Large intestine (tissue), 3 donors: Measurements from ENCODE around the gene ROR1. TPM values are rescaled to one million over a fixed set of nuclear protein-coding genes. Genes with fewer than 3 reads are reported as not detected.
"Not testable (repeated sequence)": the region's sequence is repeated elsewhere in the genome, so short reads cannot be mapped to it uniquely, and the experiment has no call there.

Experiments used
- DNase-seq, 2 donors: peaks; one replicate each; pipeline versions ENCODE4 v3.0.0 to v3.0.0-alpha.2; 2013
- H3K27ac ChIP-seq: one replicate; pipeline ENCODE4 v1.5.1; 2013; ENCODE audit warnings: low read length
- H3K27me3 ChIP-seq: 2 replicates; pipeline ENCODE4 v1.6.1; 2013; ENCODE audit warnings: low read length; ENCODE audit not compliant: control insufficient read depth, insufficient read depth
- H3K36me3 ChIP-seq: 2 replicates; pipeline ENCODE4 v1.6.1; 2013; ENCODE audit warnings: low read length; ENCODE audit not compliant: control insufficient read depth, insufficient read depth
- H3K4me1 ChIP-seq: one replicate; pipeline ENCODE4 v1.6.1; 2013; ENCODE audit warnings: low read length; ENCODE audit not compliant: control insufficient read depth, insufficient read depth
- H3K4me3 ChIP-seq: one replicate; pipeline ENCODE4 v1.5.1; 2013; ENCODE audit warnings: low read length
- H3K9me3 ChIP-seq: one replicate; pipeline ENCODE4 v1.6.1; 2013; ENCODE audit warnings: mild to moderate bottlenecking, low read depth, low read length, moderate library complexity; ENCODE audit not compliant: control insufficient read depth
- WGBS: methylation state at CpG from one replicate; pipeline ENCODE4 v1.1.5; 2013; ENCODE audit warnings: low lambda C conversion rate; ENCODE audit not compliant: insufficient coverage; 5-methylcytosine and 5-hydroxymethylcytosine counted together
- polyA plus RNA-seq: library from polyadenylated mRNA; unstranded; fragments of 120-200 nt; gene quantifications from one replicate; pipeline ENCODE4 v1.2.1, GENCODE V29; 2013

Gene ROR1
- polyA plus RNA-seq, 1 donor, result 14.4 TPM

DNA sequence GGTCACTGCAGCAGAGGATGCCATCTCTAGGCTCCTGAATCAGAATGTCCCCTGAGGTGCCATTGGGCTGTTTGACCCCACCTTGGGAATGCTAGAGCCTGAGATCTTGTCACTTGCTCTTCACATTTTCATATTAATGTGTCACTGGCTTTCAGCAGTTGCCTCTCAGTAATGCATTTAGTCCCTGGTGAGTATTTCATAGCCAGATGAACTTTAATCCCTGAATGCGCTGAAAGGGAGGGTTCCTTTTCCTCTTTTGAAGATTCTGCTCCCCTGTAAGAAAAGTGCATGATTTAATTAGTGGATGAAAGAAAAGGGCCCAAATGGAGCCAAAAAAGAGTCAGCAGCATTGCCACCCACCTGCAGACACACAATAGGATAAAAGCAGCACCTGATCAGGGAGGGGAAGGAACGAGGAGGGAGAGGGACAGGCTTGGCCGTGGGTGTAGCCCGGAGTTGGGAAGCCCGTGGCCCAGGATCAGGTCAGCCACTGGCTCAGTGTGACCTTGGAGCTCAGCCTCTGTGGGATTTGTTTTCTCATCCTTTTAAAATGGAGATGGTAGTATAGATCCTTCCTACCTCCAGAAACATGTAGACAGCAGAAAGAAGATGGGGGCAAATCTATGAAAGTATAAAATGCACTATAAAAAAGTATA, 31.1 kb downstream of the ROR1 start:
- no peak overlapping the region for H3K4me3 ChIP-seq
- H3K36me3 ChIP-seq, result no peaks in the 10 kb centered on the region
- no CpG with 5 or more reads among the region's 5 CpGs for WGBS
- no peaks in the 10 kb centered on the region for H3K4me1 ChIP-seq
- peak in 1 of 2 donors; percentile 60 for DNase-seq
- no peaks in the 10 kb centered on the region for H3K9me3 ChIP-seq
- no peak overlapping the region for H3K27ac ChIP-seq
- no peaks in the 10 kb centered on the region for H3K27me3 ChIP-seq

GRCh38 chr1:63807046-63807445, 33.2 kb downstream of the ROR1 start:
- Histone ChIP-seq H3K36me3 (no peaks in the 10 kb centered on the region), H3K4me3 (no peak overlapping the region), H3K27me3 (no peaks in the 10 kb centered on the region), H3K27ac (no peak overlapping the region), H3K4me1 (no peaks in the 10 kb centered on the region), H3K9me3 (no peaks in the 10 kb centered on the region)
- peak in 1 of 2 donors; percentile 17 for DNase-seq
- no CpG with 5 or more reads among the region's 1 CpG for WGBS

GRCh38 chr1:63810936-63811469, 37.2 kb downstream of the ROR1 start:
- Histone ChIP-seq H3K27me3 (no peaks in the 10 kb centered on the region), H3K4me1 (no peaks in the 10 kb centered on the region), H3K4me3 (no peak overlapping the region), H3K9me3 (no peaks in the 10 kb centered on the region), H3K36me3 (no peaks in the 10 kb centered on the region), H3K27ac (no peak overlapping the region)
- DNase-seq, result no peak
- no CpG with 5 or more reads among the region's 3 CpGs for WGBS

DNA sequence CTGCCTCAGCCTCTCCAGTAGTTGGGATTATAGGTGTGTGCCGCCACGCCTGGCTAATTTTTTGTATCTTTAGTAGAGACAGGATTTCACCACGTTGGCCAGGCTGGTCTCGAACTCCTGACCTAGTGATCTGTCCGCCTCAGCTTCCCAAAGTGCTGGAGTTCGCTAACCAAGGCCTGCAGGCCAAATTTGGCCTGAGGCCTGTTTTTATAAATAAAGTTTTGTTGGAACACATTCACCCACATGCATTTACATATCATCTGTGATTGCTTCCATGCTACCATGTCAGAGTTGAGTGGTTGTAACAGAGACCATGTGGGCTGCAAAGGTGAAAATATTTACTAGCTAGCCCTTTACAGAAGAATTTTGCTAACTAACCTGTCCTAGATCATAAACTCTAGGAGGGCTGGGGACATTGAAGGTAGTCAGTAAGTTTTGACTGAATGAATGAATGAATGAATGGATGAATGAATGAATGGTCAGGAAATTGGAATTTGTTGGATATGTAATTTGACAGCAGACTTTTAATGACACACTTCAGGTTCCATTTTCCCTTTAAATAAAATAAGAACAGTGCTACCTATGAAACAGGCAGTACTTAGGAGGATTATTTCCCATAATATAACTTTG, 38.4 kb downstream of the ROR1 start:
- no peaks in the 10 kb centered on the region for H3K36me3 ChIP-seq
- no peak overlapping the region for H3K27ac ChIP-seq
- no peak overlapping the region for H3K4me3 ChIP-seq
- DNase-seq, result no peak
- no peaks in the 10 kb centered on the region for H3K4me1 ChIP-seq
- H3K27me3 ChIP-seq, result no peaks in the 10 kb centered on the region
- WGBS, result no CpG with 5 or more reads among the region's 6 CpGs
- no peaks in the 10 kb centered on the region for H3K9me3 ChIP-seq

GRCh38 chr1:63813829-63814277, 40.0 kb downstream of the ROR1 start:
- Histone ChIP-seq H3K27ac (no peak overlapping the region), H3K4me1 (peaks cover 5% of the 10 kb centered on the region), H3K27me3 (no peaks in the 10 kb centered on the region), H3K36me3 (no peaks in the 10 kb centered on the region), H3K9me3 (no peaks in the 10 kb centered on the region), H3K4me3 (no peak overlapping the region)
- no peak for DNase-seq
- WGBS, result no CpG with 5 or more reads among the region's 3 CpGs

DNA sequence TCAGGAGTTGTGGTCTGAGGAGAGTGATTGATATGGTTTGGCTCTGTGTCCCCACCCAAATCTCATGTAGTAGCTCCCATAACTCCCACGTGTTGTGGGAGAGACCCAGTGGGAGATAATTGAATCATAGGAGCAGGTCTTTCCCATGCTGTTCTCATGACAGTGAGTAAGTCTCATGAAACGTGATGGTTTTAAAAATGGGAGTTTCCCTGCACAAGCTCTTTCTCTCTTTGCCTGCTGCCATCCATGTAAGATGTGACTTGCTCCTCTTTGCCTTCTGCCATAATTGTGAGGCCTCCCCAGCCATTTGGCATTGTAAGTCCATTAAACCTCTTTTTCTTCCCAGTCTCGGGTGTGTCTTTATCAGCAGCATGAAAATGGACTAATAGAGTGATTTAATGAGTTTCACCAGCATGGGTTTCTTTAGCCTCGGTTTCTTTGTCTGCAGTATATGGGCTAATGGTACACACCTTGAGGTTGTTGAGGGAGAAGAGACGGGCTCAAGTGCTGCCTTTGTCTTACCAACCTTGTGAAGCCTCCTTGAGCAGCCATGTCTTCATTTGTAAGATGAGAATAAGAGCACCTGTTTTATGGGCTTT, 42.5 kb downstream of the ROR1 start:
- H3K27me3 ChIP-seq, H3K4me1 ChIP-seq, H3K4me3 ChIP-seq, DNase-seq, H3K36me3 ChIP-seq, H3K9me3 ChIP-seq, H3K27ac ChIP-seq: not testable (repeated sequence)
- 100% methylated on average over 1 of the region's 5 CpGs for WGBS

DNA sequence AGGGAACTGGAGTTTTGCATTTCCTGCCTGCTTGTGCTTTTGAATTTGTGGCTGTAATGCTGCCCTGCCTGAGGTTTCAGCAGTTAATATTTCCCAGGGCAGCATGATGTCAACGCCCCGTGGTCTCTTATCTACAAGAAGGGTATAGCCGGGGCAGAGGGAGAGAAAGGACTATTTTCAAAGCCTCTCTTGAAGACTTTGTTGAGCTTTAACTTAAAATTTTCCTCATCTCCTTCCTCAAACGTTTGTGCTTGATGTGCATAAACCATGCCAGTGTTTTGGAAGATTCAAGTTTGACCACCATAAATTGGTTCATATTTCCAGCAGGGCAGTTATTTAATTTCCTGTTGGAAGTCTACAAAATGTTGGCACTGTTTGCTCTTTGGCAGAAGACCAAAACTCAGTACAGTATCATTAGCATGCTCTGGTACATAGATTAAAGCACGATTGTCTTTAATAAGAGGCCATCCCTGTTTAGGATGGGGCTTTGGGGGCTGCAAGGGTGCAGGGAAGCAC, 43.4 kb downstream of the ROR1 start:
- H3K4me3 ChIP-seq, result no peak overlapping the region
- H3K27ac ChIP-seq, result no peak overlapping the region
- no peaks in the 10 kb centered on the region for H3K36me3 ChIP-seq
- no CpG with 5 or more reads among the region's 5 CpGs for WGBS
- H3K9me3 ChIP-seq, result no peaks in the 10 kb centered on the region
- DNase-seq, result peak; percentile 58 to 83
- H3K4me1 ChIP-seq, result peaks cover 5% of the 10 kb centered on the region
- H3K27me3 ChIP-seq, result no peaks in the 10 kb centered on the region

GRCh38 chr1:63817700-63818099, 43.9 kb downstream of the ROR1 start:
- H3K27ac ChIP-seq, result no peak overlapping the region
- 83% methylated on average over 1 of the region's 6 CpGs for WGBS
- peaks cover 5% of the 10 kb centered on the region for H3K4me1 ChIP-seq
- H3K4me3 ChIP-seq, result no peak overlapping the region
- H3K9me3 ChIP-seq, result no peaks in the 10 kb centered on the region
- H3K36me3 ChIP-seq, result no peaks in the 10 kb centered on the region
- DNase-seq, result no peak
- no peaks in the 10 kb centered on the region for H3K27me3 ChIP-seq

DNA sequence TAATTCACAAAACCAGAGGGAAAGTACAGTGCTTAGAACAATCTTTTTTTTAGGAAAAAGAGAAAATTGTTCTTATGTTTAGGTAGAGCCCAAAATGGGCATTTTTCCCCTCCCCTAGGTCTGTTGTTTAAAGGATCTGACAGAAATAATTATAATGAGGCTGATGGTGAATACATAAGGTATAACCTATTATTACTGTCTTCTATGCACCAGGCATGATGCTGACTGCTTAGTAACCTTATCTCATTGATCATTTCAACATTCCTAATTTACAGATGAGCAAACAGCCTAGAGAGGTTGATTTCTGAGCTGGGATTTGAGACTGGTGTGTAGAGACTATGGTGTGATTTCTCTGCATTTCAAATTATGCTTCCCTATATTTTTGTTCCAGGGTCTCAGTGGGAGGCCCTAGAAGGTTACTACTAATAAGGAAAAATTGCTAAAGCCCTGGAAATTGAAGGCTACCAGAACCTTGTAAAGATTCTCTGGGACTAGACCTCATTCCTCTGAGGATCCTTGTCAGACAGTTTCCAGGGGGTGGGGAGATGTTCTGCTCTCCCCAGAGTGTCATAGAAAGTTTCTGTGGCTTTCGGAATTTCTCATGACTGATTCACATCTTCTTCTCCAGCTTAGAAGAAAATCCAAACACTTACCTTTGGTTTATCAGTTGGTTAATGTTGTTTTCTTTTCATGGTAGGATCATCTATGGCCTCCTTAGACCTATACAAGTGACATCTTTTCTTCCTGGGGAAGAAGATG, 44.9 kb downstream of the ROR1 start:
- no peak for DNase-seq
- Histone ChIP-seq H3K27ac (no peak overlapping the region), H3K4me3 (no peak overlapping the region), H3K27me3 (no peaks in the 10 kb centered on the region), H3K9me3 (no peaks in the 10 kb centered on the region), H3K4me1 (peaks cover 5% of the 10 kb centered on the region), H3K36me3 (no peaks in the 10 kb centered on the region)
- no CpG with 5 or more reads among the region's 1 CpG for WGBS

GRCh38 chr1:63819795-63820194, 46.0 kb downstream of the ROR1 start:
- no peaks in the 10 kb centered on the region for H3K27me3 ChIP-seq
- no peaks in the 10 kb centered on the region for H3K36me3 ChIP-seq
- 100% methylated on average over 1 of the region's 2 CpGs for WGBS
- no peak overlapping the region for H3K27ac ChIP-seq
- peaks cover 5% of the 10 kb centered on the region for H3K4me1 ChIP-seq
- no peak for DNase-seq
- no peaks in the 10 kb centered on the region for H3K9me3 ChIP-seq
- no peak overlapping the region for H3K4me3 ChIP-seq
